Ovary (tissue), 9 donors: ENCODE data around the gene PTGER1. TPM values are rescaled to one million over a fixed set of nuclear protein-coding genes. Genes with fewer than 3 reads are reported as not detected.

Source experiments
- DNase-seq, 5 donors: peaks; one replicate each; pipeline ENCODE4 v3.0.0-alpha.2; 2019 to 2020
- H3K27ac ChIP-seq, 2 donors: fragments of 200-600 bp; one replicate each; pipeline versions ENCODE4 v1.5.1 to v1.8.0; 2019 to 2022
- H3K27me3 ChIP-seq: fragments of 200-600 bp; one replicate; pipeline ENCODE4 v1.8.0; 2022
- H3K36me3 ChIP-seq: fragments of 200-600 bp; sonication (generic); one replicate; pipeline ENCODE4 v1.5.1; 2019
- H3K4me1 ChIP-seq: one replicate; pipeline ENCODE4 v1.8.1; 2013; ENCODE audit warnings: mild to moderate bottlenecking, moderate library complexity; ENCODE audit not compliant: insufficient read depth
- H3K4me3 ChIP-seq: fragments of 200-600 bp; sonication (generic); one replicate; pipeline ENCODE4 v1.5.1; 2017
- H3K9me3 ChIP-seq, 2 donors: fragments of 200-600 bp in 1 of 2; sonication (generic) in 1 of 2; one replicate each; pipeline versions ENCODE4 v1.5.1 to v1.8.1; 2013 to 2019; ENCODE audit warnings: mild to moderate bottlenecking in 1 of 2, moderate library complexity in 1 of 2
- CTCF ChIP-seq, 3 donors: fragments of 450-650 bp in 2 of 3; fragments of 200-600 bp in 1 of 3; IDR thresholded peaks; one replicate each; pipeline versions ENCODE4 v1.5.1 to v1.8.0; 2016 to 2022; ENCODE audit warnings: antibody characterized with exemption in 3 of 3, mild to moderate bottlenecking in 1 of 3
- EP300 ChIP-seq: sonication (generic); formaldehyde crosslinking; IDR thresholded peaks from one replicate; pipeline ENCODE4 v1.6.1; 2017; ENCODE audit warnings: antibody characterized with exemption
- POLR2A ChIP-seq: fragments of 450-650 bp; IDR thresholded peaks from one replicate; pipeline ENCODE4 v1.6.1; 2017; ENCODE audit warnings: antibody characterized with exemption, mild to moderate bottlenecking, moderate library complexity
- WGBS, 3 donors: extraction: QIAGEN DNeasy Blood & Tissue Kit in 1 of 3; methylation state at CpG; one replicate each; pipeline versions ENCODE4 v1.1.5 to v1.1.7; 2013 to 2017; 5-methylcytosine and 5-hydroxymethylcytosine counted together
- intact Hi-C, 4 donors: fragments of 100-400 bp; cut with DNase I; formaldehyde crosslinking; loops; one replicate each; pipeline versions ENCODE4 v1.11.0 to v1.15.1; 2022 to 2023
- polyA plus RNA-seq, 2 donors: library from polyadenylated mRNA; stranded (reverse); fragments of 200-250 nt in 1 of 2; fragments of 350-450 nt in 1 of 2; fragmentation: Illumina TruSeq in 1 of 2; extraction: RNeasy Lipid Tissue Mini Kit (QIAGEN cat#74804) in 1 of 2; gene quantifications; one replicate each; pipeline ENCODE4 v1.2.3, GENCODE V29; 2013 to 2014
- total RNA-seq, 7 donors: library from RNA; depleted of rRNA in 2 of 7; stranded (reverse); fragments of >200 nt in 2 of 7; fragmentation: NEBNext Ultra II Directional in 3 of 7; extraction: Animal tissue kit (Norgen Biotek cat#: 25700) in 3 of 7; gene quantifications; one replicate each; pipeline versions ENCODE4 v1.1.0 to v1.2.4, GENCODE V29; 2016 to 2023
- donor health status: DM: no; HTN: no; CAD: no; lungs with moderate emphysema.
- donor health status: DM: no; HTN: no; CAD: no.
- donor health status: Bipolar disorder and iron deficiency.
- donor health status: DM: yes; HTN: yes; CAD: no.
- donor health status: DM: no; HTN: no; CAD: no.
- donor health status: DM: yes; HTN: yes; CAD: no.

Gene PTGER1
- total and polyA plus RNA-seq, 9 donors = 0.18 to 0.92 (median 0.32) TPM; not detected in 6

GRCh38 chr19:14515501-14516047, 40.4 kb upstream of the PTGER1 start:
- peaks cover 16% of the 10 kb centered on the region for H3K4me1 ChIP-seq
- peak in 1 of 5 donors; percentile 63 for DNase-seq
- WGBS, 3 donors = 58 to 73% (median 62%) methylated on average over 8 of the region's 8 CpGs
- H3K4me3 ChIP-seq = no peak overlapping the region
- peak overlapping the region in 1 of 2 donors; percentile 39 for H3K27ac ChIP-seq
- H3K27me3 ChIP-seq = no peaks in the 10 kb centered on the region
- no peaks in the 10 kb centered on the region for H3K36me3 ChIP-seq
- intact Hi-C loops = no loop called here
- TF ChIP-seq EP300 = no peak
- TF ChIP-seq CTCF (IDR thresholded peaks at IDR 0.05) = no peak
- no peak for TF ChIP-seq POLR2A
- no peaks in the 10 kb centered on the region for H3K9me3 ChIP-seq

GRCh38 chr19:14514215-14514863, 39.2 kb upstream of the PTGER1 start:
- no peaks in the 10 kb centered on the region for H3K27me3 ChIP-seq
- H3K36me3 ChIP-seq = no peaks in the 10 kb centered on the region
- no peak for DNase-seq
- WGBS, 3 donors = 74 to 76% (median 74%) methylated on average over 8 of the region's 8 CpGs
- no peak overlapping the region for H3K27ac ChIP-seq
- intact Hi-C loops = no loop called here
- TF ChIP-seq POLR2A (no peak), EP300 (no peak), CTCF (IDR thresholded peaks at IDR 0.05) (no peak)
- peaks cover 16% of the 10 kb centered on the region for H3K4me1 ChIP-seq
- no peak overlapping the region for H3K4me3 ChIP-seq
- H3K9me3 ChIP-seq = no peaks in the 10 kb centered on the region

GRCh38 chr19:14512406-14512961, 37.3 kb upstream of the PTGER1 start:
- H3K27ac ChIP-seq = no peak overlapping the region
- peaks cover 16% of the 10 kb centered on the region for H3K4me1 ChIP-seq
- intact Hi-C loops = no loop called here

GRCh38 chr19:14511229-14511593, 36.1 kb upstream of the PTGER1 start:
- no peak overlapping the region for H3K27ac ChIP-seq
- no peaks in the 10 kb centered on the region for H3K27me3 ChIP-seq
- H3K4me3 ChIP-seq = no peak overlapping the region
- 68 to 76% (median 73%) methylated on average over 4 of the region's 4 CpGs for WGBS, 3 donors
- DNase-seq = no peak
- TF ChIP-seq POLR2A (no peak), CTCF (IDR thresholded peaks at IDR 0.05) (no peak), EP300 (no peak)
- H3K9me3 ChIP-seq = no peaks in the 10 kb centered on the region
- H3K36me3 ChIP-seq = no peaks in the 10 kb centered on the region
- intact Hi-C loops = no loop called here
- H3K4me1 ChIP-seq = peaks cover 12% of the 10 kb centered on the region

More at GRCh38 chr19:14512406-14512961, 37.3 kb upstream of the PTGER1 start:
- H3K4me3 ChIP-seq = no peak overlapping the region
- H3K27me3 ChIP-seq = no peaks in the 10 kb centered on the region
- no peak for DNase-seq
- 85 to 91% (median 89%) methylated on average over 14 of the region's 14 CpGs for WGBS, 3 donors
- H3K36me3 ChIP-seq = no peaks in the 10 kb centered on the region
- no peaks in the 10 kb centered on the region for H3K9me3 ChIP-seq
- TF ChIP-seq POLR2A (no peak), EP300 (no peak), CTCF (IDR thresholded peaks at IDR 0.05) (no peak)
